Mesendoderm (in vitro differentiated cells): ENCODE measurements around the gene CHIC2.

Experiments
- DNase-seq: peaks from one replicate; pipeline ENCODE4 v3.0.0; 2013
- H2AK5ac ChIP-seq: 2 replicates; pipeline ENCODE4 v1.6.1; 2013; ENCODE audit warnings: low read length, inconsistent platforms
- H2BK120ac ChIP-seq: 2 replicates; pipeline ENCODE4 v1.6.1; 2013; ENCODE audit warnings: low read depth, mild to moderate bottlenecking, low read length, moderate library complexity, mixed read lengths
- H2BK15ac ChIP-seq: replicated peaks from 2 replicates; pipeline ENCODE4 v1.6.1; 2013; ENCODE audit warnings: low read depth, mild to moderate bottlenecking, moderate library complexity
- H2BK5ac ChIP-seq: 2 replicates; pipeline ENCODE4 v1.6.1; 2013; ENCODE audit warnings: low read length, inconsistent platforms
- H3K18ac ChIP-seq: 2 replicates; pipeline ENCODE4 v1.6.1; 2013; ENCODE audit warnings: mild to moderate bottlenecking, low read length, mixed read lengths
- H3K23ac ChIP-seq: one replicate; pipeline ENCODE4 v1.6.1; 2013; ENCODE audit warnings: low read length
- H3K27ac ChIP-seq: 2 replicates; pipeline ENCODE4 v1.5.1; 2013; ENCODE audit warnings: low read depth, mild to moderate bottlenecking, inconsistent platforms, low read length, moderate library complexity
- H3K27me3 ChIP-seq: 2 replicates; pipeline ENCODE4 v1.6.1; 2013; ENCODE audit warnings: low read length, control low read depth, mild to moderate bottlenecking, inconsistent platforms; ENCODE audit not compliant: insufficient read depth, poor library complexity
- H3K36me3 ChIP-seq: 2 replicates; pipeline ENCODE4 v1.6.1; 2013; ENCODE audit warnings: low read length, inconsistent platforms; ENCODE audit not compliant: control insufficient read depth, insufficient read depth
- H3K4ac ChIP-seq: one replicate; pipeline ENCODE4 v1.6.1; 2013; ENCODE audit warnings: low read depth, mild to moderate bottlenecking, low read length, moderate library complexity
- H3K4me1 ChIP-seq: 2 replicates; pipeline ENCODE4 v1.6.1; 2013; ENCODE audit warnings: low read depth, low read length, inconsistent platforms; ENCODE audit not compliant: control insufficient read depth
- H3K4me2 ChIP-seq: 2 replicates; pipeline ENCODE4 v1.6.1; 2013; ENCODE audit warnings: low read length
- H3K4me3 ChIP-seq: 2 replicates; pipeline ENCODE4 v1.5.1; 2013; ENCODE audit warnings: mild to moderate bottlenecking, low read length
- H3K56ac ChIP-seq: one replicate; pipeline ENCODE4 v1.6.1; 2013; ENCODE audit warnings: low read length
- H3K79me1 ChIP-seq: 2 replicates; pipeline ENCODE4 v1.6.1; 2013; ENCODE audit warnings: low read length, inconsistent platforms
- H3K79me2 ChIP-seq: 2 replicates; pipeline ENCODE4 v1.6.1; 2013; ENCODE audit warnings: mild to moderate bottlenecking, low read length; ENCODE audit not compliant: control insufficient read depth, insufficient read depth
- H3K9ac ChIP-seq: 2 replicates; pipeline ENCODE4 v1.6.1; 2013; ENCODE audit warnings: low read length, inconsistent platforms
- H4K5ac ChIP-seq: one replicate; pipeline ENCODE4 v1.6.1; 2013; ENCODE audit warnings: low read length
- H4K8ac ChIP-seq: one replicate; pipeline ENCODE4 v1.6.1; 2013; ENCODE audit warnings: low read depth, mild to moderate bottlenecking, control low read depth, low read length, moderate library complexity
- WGBS: extraction: QIAGEN DNeasy Blood & Tissue Kit; methylation state at CpG from one replicate; pipeline ENCODE4 v1.1.7; 2013; ENCODE audit warnings: low lambda C conversion rate, missing lambda C conversion rate; ENCODE audit not compliant: insufficient coverage; ENCODE audit errors: extremely low coverage; 5-methylcytosine and 5-hydroxymethylcytosine counted together

The CHIC2 gene

GRCh38 chr4:54090804-54091623 is 26.6 kb upstream of the CHIC2 start:
- Histone ChIP-seq H3K9ac (no peak overlapping the region), H3K18ac (no peak overlapping the region), H2BK5ac (no peak overlapping the region), H3K4ac (no peak overlapping the region), H3K23ac (no peak overlapping the region), H3K4me3 (no peak overlapping the region), H3K27ac (no peak overlapping the region), H3K27me3 (peaks cover 43% of the 10 kb centered on the region), H3K79me2 (no peaks in the 10 kb centered on the region), H2BK15ac (no peak overlapping the region), H4K5ac (no peak overlapping the region), H3K79me1 (no peaks in the 10 kb centered on the region), H2BK120ac (no peak overlapping the region), H3K36me3 (no peaks in the 10 kb centered on the region), H4K8ac (no peak overlapping the region), H2AK5ac (no peak overlapping the region), H3K4me1 (peaks cover 7% of the 10 kb centered on the region), H3K56ac (no peak overlapping the region), H3K4me2 (peak overlapping the region; percentile 17)
- WGBS: no CpG with 5 or more reads among the region's 27 CpGs
- DNase-seq: no peak

DNA sequence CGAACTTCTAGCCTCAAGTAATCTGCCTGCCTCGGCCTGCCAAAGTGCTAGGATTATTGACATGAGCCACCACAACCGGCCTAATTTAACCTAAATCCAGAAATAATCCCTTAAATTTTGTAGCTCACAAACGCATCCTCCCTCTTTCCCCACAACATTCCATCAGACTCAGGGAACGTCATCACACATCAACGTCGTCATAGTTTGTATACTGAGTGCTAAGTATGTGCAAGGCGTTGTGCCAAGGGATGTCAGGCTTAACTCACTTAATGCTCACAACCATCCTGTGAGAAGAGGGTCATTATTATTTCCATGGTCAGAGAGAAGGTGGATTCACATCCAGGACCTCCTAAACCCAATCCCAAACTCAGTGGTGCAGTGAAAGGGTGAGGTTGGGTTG is 26.0 kb upstream of the CHIC2 start:
- Histone ChIP-seq H4K5ac (no peak overlapping the region), H3K56ac (no peak overlapping the region), H3K4me2 (no peak overlapping the region), H3K4me1 (peaks cover 7% of the 10 kb centered on the region), H3K36me3 (no peaks in the 10 kb centered on the region), H3K27me3 (peaks cover 39% of the 10 kb centered on the region), H3K27ac (no peak overlapping the region), H3K23ac (no peak overlapping the region), H3K9ac (no peak overlapping the region), H3K79me2 (no peaks in the 10 kb centered on the region), H3K18ac (no peak overlapping the region), H2AK5ac (no peak overlapping the region), H3K4me3 (no peak overlapping the region), H2BK120ac (no peak overlapping the region), H4K8ac (no peak overlapping the region), H3K79me1 (no peaks in the 10 kb centered on the region), H2BK15ac (no peak overlapping the region), H2BK5ac (no peak overlapping the region), H3K4ac (no peak overlapping the region)
- DNase-seq: no peak
- WGBS: no CpG with 5 or more reads among the region's 8 CpGs

- H3K4ac ChIP-seq: no peak overlapping the region
- H3K27me3 ChIP-seq: peaks cover 35% of the 10 kb centered on the region
- no peak overlapping the region for H2BK120ac ChIP-seq
- peaks cover 4% of the 10 kb centered on the region for H3K4me1 ChIP-seq
- no peak overlapping the region for H3K9ac ChIP-seq
- H2AK5ac ChIP-seq: no peak overlapping the region
- no peak overlapping the region for H4K5ac ChIP-seq
- no peak overlapping the region for H2BK15ac ChIP-seq
- no peak overlapping the region for H3K27ac ChIP-seq
- no peak overlapping the region for H3K4me2 ChIP-seq
- no peak overlapping the region for H2BK5ac ChIP-seq
- H3K4me3 ChIP-seq: no peak overlapping the region
- no peaks in the 10 kb centered on the region for H3K79me1 ChIP-seq
- no peaks in the 10 kb centered on the region for H3K79me2 ChIP-seq
- H3K36me3 ChIP-seq: no peaks in the 10 kb centered on the region
- H3K18ac ChIP-seq: no peak overlapping the region
- no peak for DNase-seq
- H4K8ac ChIP-seq: no peak overlapping the region
- H3K56ac ChIP-seq: no peak overlapping the region
- H3K23ac ChIP-seq: no peak overlapping the region
- WGBS: no CpG with 5 or more reads among the region's 1 CpG
Measured at GRCh38 chr4:54089875-54090274, 25.5 kb upstream of the CHIC2 start.

DNA sequence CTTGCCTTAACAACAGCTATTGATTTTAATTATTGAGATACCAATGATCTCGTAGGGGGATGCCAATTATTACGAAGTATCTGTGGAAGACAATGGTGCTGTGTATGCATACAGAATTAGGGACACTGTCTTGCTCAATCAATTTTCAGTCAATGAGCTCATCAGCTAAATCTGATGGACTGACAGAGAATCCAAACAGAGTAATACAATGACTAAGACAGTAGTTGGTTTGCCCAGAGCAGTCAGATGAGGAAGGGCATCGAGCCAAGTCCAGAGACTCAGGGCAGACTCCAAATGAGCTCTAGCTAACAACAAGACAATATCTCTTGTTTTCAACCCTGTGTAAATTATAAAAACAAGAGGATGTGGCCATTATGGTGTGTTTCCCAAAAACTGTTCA is 20.9 kb upstream of the CHIC2 start:
- no peak overlapping the region for H4K8ac ChIP-seq
- no peak for DNase-seq

DNA sequence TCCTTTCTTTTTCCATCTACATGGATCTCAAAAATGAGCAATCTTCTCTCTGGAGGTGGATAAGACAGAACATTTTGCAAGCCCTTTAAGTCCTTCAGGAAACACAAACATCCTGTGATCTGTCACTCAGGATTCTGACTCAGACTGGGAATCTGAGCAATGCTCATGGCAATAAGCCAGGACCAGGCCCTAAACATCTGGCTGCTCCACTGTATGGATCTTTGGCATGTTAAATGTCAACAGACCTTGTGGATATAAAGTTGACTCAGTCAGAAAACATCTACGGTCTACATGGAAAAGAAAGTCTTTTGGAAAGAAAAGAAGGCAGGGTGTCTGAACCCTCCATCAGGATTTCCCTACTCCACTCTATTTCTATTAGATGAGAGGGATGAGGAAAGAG is 17.8 kb upstream of the CHIC2 start:
- H3K36me3 ChIP-seq: no peaks in the 10 kb centered on the region
- no peak overlapping the region for H4K8ac ChIP-seq
- no peak overlapping the region for H3K27ac ChIP-seq
- WGBS: no CpG with 5 or more reads among the region's 1 CpG
- H3K23ac ChIP-seq: no peak overlapping the region
- no peak overlapping the region for H3K18ac ChIP-seq
- DNase-seq: no peak
- H3K27me3 ChIP-seq: no peaks in the 10 kb centered on the region
- H3K4me1 ChIP-seq: no peaks in the 10 kb centered on the region
- no peak overlapping the region for H3K4ac ChIP-seq
- H3K79me2 ChIP-seq: no peaks in the 10 kb centered on the region
- no peak overlapping the region for H2BK120ac ChIP-seq
- H2BK15ac ChIP-seq: no peak overlapping the region
- H4K5ac ChIP-seq: no peak overlapping the region
- no peak overlapping the region for H2AK5ac ChIP-seq
- H3K4me2 ChIP-seq: no peak overlapping the region
- no peak overlapping the region for H3K9ac ChIP-seq
- no peaks in the 10 kb centered on the region for H3K79me1 ChIP-seq
- H2BK5ac ChIP-seq: no peak overlapping the region
- no peak overlapping the region for H3K56ac ChIP-seq
- H3K4me3 ChIP-seq: no peak overlapping the region

More for the DNA sequence above, 20.9 kb upstream of the CHIC2 start:
- H3K27ac ChIP-seq: no peak overlapping the region
- no peaks in the 10 kb centered on the region for H3K36me3 ChIP-seq
- no peak overlapping the region for H3K23ac ChIP-seq
- no peaks in the 10 kb centered on the region for H3K4me1 ChIP-seq
- WGBS: no CpG with 5 or more reads among the region's 3 CpGs
- no peak overlapping the region for H2BK15ac ChIP-seq
- H2BK5ac ChIP-seq: no peak overlapping the region
- H2AK5ac ChIP-seq: no peak overlapping the region
- H3K27me3 ChIP-seq: peaks cover 2% of the 10 kb centered on the region
- no peak overlapping the region for H4K5ac ChIP-seq
- H3K79me2 ChIP-seq: no peaks in the 10 kb centered on the region
- no peak overlapping the region for H3K4me3 ChIP-seq
- H3K4ac ChIP-seq: no peak overlapping the region
- no peak overlapping the region for H3K4me2 ChIP-seq
- H3K18ac ChIP-seq: no peak overlapping the region
- no peak overlapping the region for H2BK120ac ChIP-seq
- H3K56ac ChIP-seq: no peak overlapping the region
- H3K9ac ChIP-seq: no peak overlapping the region
- H3K79me1 ChIP-seq: no peaks in the 10 kb centered on the region

- no peaks in the 10 kb centered on the region for H3K79me1 ChIP-seq
- H4K5ac ChIP-seq: no peak overlapping the region
- no peak overlapping the region for H2BK120ac ChIP-seq
- no peaks in the 10 kb centered on the region for H3K79me2 ChIP-seq
- no peak overlapping the region for H3K56ac ChIP-seq
- H3K18ac ChIP-seq: no peak overlapping the region
- H2AK5ac ChIP-seq: no peak overlapping the region
- no peak overlapping the region for H3K23ac ChIP-seq
- H4K8ac ChIP-seq: no peak overlapping the region
- no peak overlapping the region for H3K4me2 ChIP-seq
- H3K36me3 ChIP-seq: no peaks in the 10 kb centered on the region
- no peak for DNase-seq
- no peaks in the 10 kb centered on the region for H3K4me1 ChIP-seq
- H3K27me3 ChIP-seq: no peaks in the 10 kb centered on the region
- no peak overlapping the region for H2BK15ac ChIP-seq
- H3K4ac ChIP-seq: no peak overlapping the region
- H3K9ac ChIP-seq: no peak overlapping the region
- no peak overlapping the region for H3K27ac ChIP-seq
- no peak overlapping the region for H2BK5ac ChIP-seq
- no peak overlapping the region for H3K4me3 ChIP-seq
- no CpG with 5 or more reads among the region's 1 CpG for WGBS
Measured at GRCh38 chr4:54077812-54078211, 13.4 kb upstream of the CHIC2 start.
